Fibroblast of villous mesenchyme (primary cell): ENCODE data around the gene CDHR1. TPM values are rescaled to one million over a fixed set of nuclear protein-coding genes. Genes with fewer than 3 reads are reported as not detected.
A peak's percentile ranks its signal among the peaks of the same experiment; 100 is the strongest.

Experiments
- DNase-seq: peaks from one replicate; pipeline ENCODE4 v3.0.0-alpha.2; 2010; ENCODE audit warnings: low read depth
- H3K4me3 ChIP-seq: 2 replicates; pipeline ENCODE4 v1.5.1; 2011; ENCODE audit warnings: low read depth, mild to moderate bottlenecking, low read length
- CTCF ChIP-seq: IDR thresholded peaks from 2 replicates; pipeline ENCODE4 v1.5.1; 2012; ENCODE audit warnings: low read depth, mild to moderate bottlenecking, low read length; ENCODE audit not compliant: insufficient read depth
- total RNA-seq: library from RNA; depleted of rRNA; stranded (reverse); fragments of >200 nt; gene quantifications from 2 replicates; pipeline ENCODE4 v1.2.3, GENCODE V29; 2012

Gene CDHR1
- total RNA-seq, 1 donor: 0.43 TPM

DNA sequence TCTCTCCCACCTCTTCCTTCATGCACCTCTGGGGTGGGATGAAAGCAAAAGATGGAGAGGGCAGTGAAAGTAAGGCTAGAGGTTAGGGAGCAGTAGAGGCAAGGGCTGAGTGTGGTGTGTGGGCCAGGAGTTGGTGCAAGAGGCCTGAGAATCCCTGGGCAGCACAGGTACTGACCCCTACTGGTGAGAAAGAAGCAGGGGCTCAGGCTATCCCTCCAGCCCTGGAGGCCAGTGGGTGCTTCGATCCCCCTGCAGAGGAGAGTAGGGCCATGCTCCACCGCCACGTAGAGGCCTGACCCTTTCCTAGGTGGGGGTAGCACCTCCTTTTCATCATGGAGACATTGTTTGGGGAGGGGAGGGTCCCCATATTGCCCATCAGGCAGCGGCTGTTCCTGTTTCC, 9.8 kb downstream of the CDHR1 start:
- no peak for DNase-seq
- peak; percentile 32 for TF ChIP-seq CTCF
- H3K4me3 ChIP-seq: no peak overlapping the region

DNA sequence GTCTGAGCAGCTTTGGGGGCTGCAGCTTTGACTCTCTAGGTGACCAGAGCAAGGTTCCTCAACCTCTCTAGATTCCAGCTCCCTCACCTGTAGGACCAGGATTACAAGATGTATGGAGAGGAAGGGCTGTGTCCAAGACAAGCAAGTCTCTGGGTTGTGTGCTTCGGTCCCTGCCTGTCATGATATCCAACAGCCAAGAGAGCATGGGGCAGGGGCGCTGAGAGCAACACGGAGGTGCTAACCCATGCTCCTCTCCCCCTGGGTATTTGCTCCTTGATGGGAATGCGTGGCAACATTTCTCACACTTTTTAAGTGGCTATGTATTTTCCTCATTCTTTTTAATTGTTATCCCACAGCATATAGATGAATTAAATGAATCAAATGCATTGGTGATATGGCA, 10.3 kb downstream of the CDHR1 start:
- no peak for DNase-seq
- no peak for TF ChIP-seq CTCF
- H3K4me3 ChIP-seq: no peak overlapping the region

DNA sequence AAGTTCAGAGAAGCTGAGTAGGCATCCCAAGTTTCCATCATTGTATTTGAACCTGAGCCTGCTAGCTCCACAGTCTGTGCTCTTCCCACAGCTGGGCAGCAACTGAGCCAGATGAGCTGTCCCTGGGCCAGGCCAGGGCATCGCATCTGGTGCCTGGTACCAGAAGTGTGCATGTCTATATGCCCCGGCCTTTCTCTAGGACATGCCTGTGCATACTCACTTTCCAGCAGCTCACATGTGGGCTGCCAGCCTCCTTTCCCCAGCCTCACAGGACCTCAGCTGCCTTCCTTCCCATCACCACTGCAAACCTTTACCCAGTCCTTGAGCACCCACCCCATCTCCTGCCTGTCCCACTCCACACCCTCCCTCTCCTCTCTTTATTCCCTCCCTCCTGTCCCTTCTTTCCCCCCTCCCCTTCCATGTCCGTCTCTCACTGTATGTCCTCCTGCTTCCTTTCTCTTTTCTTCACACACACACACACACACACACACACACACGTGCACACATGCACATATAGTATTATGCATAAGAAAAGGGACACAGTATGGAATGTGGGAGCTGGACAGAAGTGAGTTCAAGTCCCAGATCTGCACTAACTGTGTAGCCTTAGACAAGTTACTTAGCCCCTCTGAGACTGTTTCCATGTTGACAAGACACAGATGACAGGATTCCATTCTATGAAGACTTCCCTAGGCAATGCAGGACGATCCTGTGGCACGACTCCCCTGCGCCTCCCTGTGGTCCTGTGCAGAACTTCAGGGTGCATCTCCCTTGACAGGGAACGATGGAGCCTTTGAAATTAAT, 10.9 kb downstream of the CDHR1 start:
- no peak overlapping the region for H3K4me3 ChIP-seq
- peak; percentile 38 for DNase-seq
- TF ChIP-seq CTCF: peak; percentile 87

GRCh38 chr10:84205853-84206525, 11.7 kb downstream of the CDHR1 start:
- TF ChIP-seq CTCF: no peak
- DNase-seq: no peak
- H3K4me3 ChIP-seq: no peak overlapping the region

DNA sequence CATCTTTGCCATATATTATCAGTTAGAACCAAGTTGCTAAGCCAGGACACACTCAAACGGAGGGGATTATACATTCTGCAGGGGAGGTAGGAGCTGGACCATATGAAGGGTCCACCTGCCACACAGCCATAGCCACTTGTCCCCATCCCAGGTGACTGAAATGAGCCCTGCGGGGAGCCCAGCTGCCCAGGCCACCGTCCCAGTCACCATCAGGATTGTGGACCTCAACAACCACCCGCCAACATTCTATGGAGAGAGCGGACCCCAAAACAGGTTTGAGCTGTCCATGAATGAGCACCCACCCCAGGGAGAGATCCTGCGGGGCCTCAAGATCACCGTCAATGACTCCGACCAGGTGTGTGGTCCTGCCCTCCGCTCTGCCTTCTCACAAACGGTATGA, 13.7 kb downstream of the CDHR1 start:
- DNase-seq: no peak
- H3K4me3 ChIP-seq: no peak overlapping the region
- TF ChIP-seq CTCF: no peak

- TF ChIP-seq CTCF: no peak
- H3K4me3 ChIP-seq: no peak overlapping the region
- no peak for DNase-seq
Observed at GRCh38 chr10:84211566-84211965, 17.2 kb downstream of the CDHR1 start.
